AG04449 (cell line): ENCODE measurements around the gene PCED1B.

ENCODE experiments used
- CTCF ChIA-PET: fragments of 350-600 bp; formaldehyde crosslinking; extraction: SDS; loops from one replicate; lab custom pipeline; 2021; ENCODE audit warnings: antibody characterized with exemption; lab: Yijun Ruan, JAX
- POLR2A ChIA-PET: fragments of 400-600, 350-600 bp; formaldehyde crosslinking; extraction: SDS; loops from one replicate; lab custom pipeline; 2020; ENCODE audit warnings: antibody characterized with exemption, inconsistent platforms; lab: Yijun Ruan, JAX
- DNase-seq: peaks from one replicate; pipeline ENCODE4 v3.0.0-alpha.2; 2010; ENCODE audit warnings: low read depth, low spot score
- H3K4me3 ChIP-seq: 2 replicates; pipeline ENCODE4 v1.5.1; 2011; ENCODE audit warnings: low read depth, mild to moderate bottlenecking, control low read depth, low read length
- CTCF ChIP-seq: IDR thresholded peaks from one replicate; pipeline ENCODE4 v1.5.1; 2011; ENCODE audit warnings: mild to moderate bottlenecking, moderate library complexity, low read length, control low read depth, inconsistent platforms; ENCODE audit not compliant: insufficient read depth; ENCODE audit errors: missing control alignments

Gene PCED1B

GRCh38 chr12:47245623-47246022, 166.2 kb downstream of the PCED1B start:
- no peak overlapping the region for H3K4me3 ChIP-seq
- TF ChIP-seq CTCF = no peak
- POLR2A ChIA-PET = no interaction called here
- DNase-seq = no peak
- CTCF ChIA-PET = interaction anchor here (1.6 kb wide), 1 partner anchor 14 kb away, joined by 5 read pairs; no protein-coding TSS in a partner anchor

- TF ChIP-seq CTCF = no peak
- ChIA-PET POLR2A (no interaction called here), CTCF (interaction anchor here (1.5 kb wide), 1 partner anchor 9 kb away, joined by 3 read pairs; no protein-coding TSS in a partner anchor)
- DNase-seq = no peak
- H3K4me3 ChIP-seq = no peak overlapping the region
These were observed 168.0 kb downstream of the PCED1B start for GRCh38 chr12:47247418-47247817.

- POLR2A ChIA-PET = no interaction called here
- DNase-seq = no peak
- TF ChIP-seq CTCF = no peak
- CTCF ChIA-PET = no interaction called here
- H3K4me3 ChIP-seq = no peak overlapping the region
These were observed 169.7 kb downstream of the PCED1B start for GRCh38 chr12:47249082-47249481.

GRCh38 chr12:47249719-47250357, 170.4 kb downstream of the PCED1B start:
- no peak overlapping the region for H3K4me3 ChIP-seq
- CTCF ChIA-PET = no interaction called here
- no peak for DNase-seq
- TF ChIP-seq CTCF = no peak
- POLR2A ChIA-PET = no interaction called here

- DNase-seq = no peak
- no peak for TF ChIP-seq CTCF
- no peak overlapping the region for H3K4me3 ChIP-seq
- ChIA-PET CTCF (no interaction called here), POLR2A (no interaction called here)
These were observed 172.5 kb downstream of the PCED1B start for GRCh38 chr12:47251919-47252318.

GRCh38 chr12:47264951-47265350, 185.5 kb downstream of the PCED1B start:
- no peak overlapping the region for H3K4me3 ChIP-seq
- ChIA-PET CTCF (no interaction called here), POLR2A (no interaction called here)
- DNase-seq = no peak
- no peak for TF ChIP-seq CTCF
